Activated T-cell treated with anti-CD3 and anti-CD28 coated beads, Interleukin-2, amount 50 U/mL, for 48 hours (primary cell): ENCODE data around the gene CA12.
A peak's percentile ranks its signal among the peaks of the same experiment; 100 is the strongest.

ENCODE experiments used
- DNase-seq, 2 experiments: peaks; one replicate each; pipeline ENCODE4 v3.0.0-alpha.2; 2020

Gene CA12

GRCh38 chr15:63401714-63402497, 20.3 kb upstream of the CA12 start:
- DNase-seq, result no peak

GRCh38 chr15:63401078-63401477, 19.4 kb upstream of the CA12 start:
- DNase-seq, result peak in 1 of 2 experiments; percentile 41

GRCh38 chr15:63398456-63398855, 16.8 kb upstream of the CA12 start:
- DNase-seq, result no peak

- DNase-seq, result no peak
Observed at GRCh38 chr15:63396152-63396928, 14.7 kb upstream of the CA12 start.

- no peak for DNase-seq
Observed at GRCh38 chr15:63395730-63396151, 14.1 kb upstream of the CA12 start.

- DNase-seq, result no peak
Observed at GRCh38 chr15:63392361-63393009, 10.8 kb upstream of the CA12 start.

- DNase-seq, result no peak
Observed at GRCh38 chr15:63391669-63392360, 10.2 kb upstream of the CA12 start.

- no peak for DNase-seq
Observed at GRCh38 chr15:63390689-63391088, 9.0 kb upstream of the CA12 start.

GRCh38 chr15:63389902-63390670, 8.4 kb upstream of the CA12 start:
- no peak for DNase-seq

- no peak for DNase-seq
Observed at GRCh38 chr15:63388511-63388910, 6.9 kb upstream of the CA12 start.

- no peak for DNase-seq
Observed at GRCh38 chr15:63387748-63388493, 6.3 kb upstream of the CA12 start.

GRCh38 chr15:63385911-63386531, 4.4 kb upstream of the CA12 start:
- DNase-seq, result no peak

GRCh38 chr15:63384906-63385305, 3.3 kb upstream of the CA12 start:
- DNase-seq, result no peak

- DNase-seq, result no peak
Observed at GRCh38 chr15:63382966-63383710, 1.5 kb upstream of the CA12 start.

- DNase-seq, result no peak
Observed at GRCh38 chr15:63380808-63381282, 801 bp downstream of the CA12 start.

- DNase-seq, result no peak
Observed at GRCh38 chr15:63380151-63380807, 1.4 kb downstream of the CA12 start.

GRCh38 chr15:63379492-63380150, 2.0 kb downstream of the CA12 start:
- no peak for DNase-seq

GRCh38 chr15:63378946-63379345, 2.7 kb downstream of the CA12 start:
- DNase-seq, result no peak
